Measurements from ENCODE around the gene CPAMD8. TPM values are rescaled to one million over a fixed set of nuclear protein-coding genes. Genes with fewer than 3 reads are reported as not detected.
A peak's percentile ranks its signal among the peaks of the same experiment; 100 is the strongest.

CPAMD8 gene
- total and polyA plus RNA-seq, 10 of the 15 experiments (the other 5 are each of a cell fraction or from before 2014, with no cell fraction given): 0.12 to 0.97 (median 0.25) TPM; not detected in 3

DNA sequence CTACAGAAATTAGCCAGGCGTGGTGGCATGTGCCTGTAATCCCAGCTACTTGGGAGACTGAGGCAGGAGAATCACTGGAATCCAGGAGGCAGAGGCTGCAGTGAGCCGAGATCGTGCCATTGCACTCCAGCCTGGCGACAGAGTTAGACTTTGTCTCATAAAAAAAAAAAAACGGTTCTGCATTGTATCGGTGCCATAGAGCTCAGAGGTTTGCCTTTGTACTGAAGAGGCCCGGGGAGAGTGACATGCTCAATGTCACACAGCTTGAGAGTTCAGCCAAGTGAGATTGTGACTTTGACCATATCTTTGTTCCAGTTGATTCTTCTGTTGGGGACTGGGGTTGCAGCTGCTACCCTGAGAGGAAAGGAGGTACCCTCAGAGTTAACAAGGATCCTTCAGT lies 44.3 kb upstream of the CPAMD8 start:
- Histone ChIP-seq H3K27ac (ENCODE audit: control insufficient read depth, insufficient read depth) (no peak overlapping the region), H4K20me1 (ENCODE audit: control insufficient read depth, insufficient read depth) (no peaks in the 10 kb centered on the region), H3K4me3 (no peak overlapping the region), H2AFZ (ENCODE audit: control insufficient read depth, low read depth, low read length) (no peak overlapping the region), H3K9me3 (replicated peaks; ENCODE audit: control insufficient read depth, insufficient read depth, low read length) (no peaks in the 10 kb centered on the region), H3K27me3 (replicated peaks in 1 of 2; ENCODE audit: control insufficient read depth in 2 of 2, insufficient read depth in 2 of 2, low read length in 1 of 2) (no peaks in the 10 kb centered on the region), H3K4me1 (ENCODE audit: control insufficient read depth, insufficient read depth, low read length) (peaks cover 26% of the 10 kb centered on the region), H3K36me3 (ENCODE audit: control insufficient read depth in 2 of 2, insufficient read depth in 2 of 2, low read length in 1 of 2) (peaks cover 3 to 15% of the 10 kb centered on the region in 2 experiments; a peak in 3 of 4 replicates), H3K9ac (ENCODE audit: control insufficient read depth, insufficient read depth, low read length) (no peak overlapping the region), H3K79me2 (ENCODE audit: control insufficient read depth, insufficient read depth, low read length) (peaks cover 44% of the 10 kb centered on the region), H3K4me2 (ENCODE audit: control insufficient read depth, insufficient read depth) (no peak overlapping the region)
- BruUV-seq (replicated peaks): no TSS peak
- in situ Hi-C loops (cut with MboI): loop anchor here (5.0 kb wide), 1 partner anchor 216 kb away; no protein-coding TSS in a partner anchor
- WGBS (ENCODE audit: insufficient coverage, insufficient replicate concordance, low lambda C conversion rate, missing lambda C conversion rate): 93% methylated on average over 7 of the region's 7 CpGs
- intact Hi-C loops (cut with micrococcal nuclease; ENCODE audit: unreplicated experiment): no loop called here
- FAIRE-seq: no peak
- RAD21 ChIA-PET (ENCODE audit: unreplicated experiment): interaction anchor here (0.7 to 1.6 kb wide), 2 partner anchors 113 to 235 kb away, joined by 3 to 7 read pairs; no protein-coding TSS in a partner anchor
- CTCF ChIA-PET: interaction anchor here (0.6 kb wide), 1 partner anchor 11 kb away, joined by 4 read pairs; no protein-coding TSS in a partner anchor
- no peak for DNase-seq (ENCODE audit: low read depth, low spot score)
- SMC1A ChIA-PET (ENCODE audit: uncharacterized antibody, unreplicated experiment): interaction anchor here (1.4 to 2.1 kb wide), 3 partner anchors 190 to 210 kb away, joined by 3 to 9 read pairs (median 6); partner anchors contain the start of gene ANKLE1
- TF ChIP-seq SPI1 (IDR thresholded peaks at IDR 0.05; ENCODE audit: borderline replicate concordance, insufficient read depth, low read depth, low read length): no peak
- ATAC-seq: no peak
- POLR2A ChIA-PET: interaction anchor here (0.5 to 0.6 kb wide), 2 partner anchors 19 to 99 kb away, joined by 4 to 7 read pairs; no protein-coding TSS in a partner anchor

DNA sequence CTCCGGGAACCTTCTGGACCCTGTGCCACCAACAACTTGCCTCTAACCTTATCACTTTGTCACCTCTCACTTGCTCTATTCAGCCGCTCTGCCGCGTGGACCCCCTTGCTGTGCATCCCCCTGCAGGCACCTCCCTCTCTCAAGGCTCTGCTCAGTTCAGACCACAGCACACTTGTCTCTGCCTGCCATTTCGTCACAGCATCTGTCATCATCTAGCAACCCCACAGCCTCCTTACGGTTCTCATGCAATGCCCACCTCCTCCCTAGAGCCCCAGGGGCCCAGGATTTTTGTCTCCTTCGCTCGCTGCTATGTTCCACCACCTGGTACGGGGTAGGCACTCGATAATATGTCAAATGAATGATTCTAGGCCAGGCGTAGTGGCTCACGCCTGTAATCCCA lies 43.8 kb upstream of the CPAMD8 start:
- Histone ChIP-seq H3K27me3 (replicated peaks in 1 of 2; ENCODE audit: control insufficient read depth in 2 of 2, insufficient read depth in 2 of 2, low read length in 1 of 2) (no peaks in the 10 kb centered on the region), H3K9ac (ENCODE audit: control insufficient read depth, insufficient read depth, low read length) (no peak overlapping the region), H2AFZ (ENCODE audit: control insufficient read depth, low read depth, low read length) (no peak overlapping the region), H3K4me2 (ENCODE audit: control insufficient read depth, insufficient read depth) (no peak overlapping the region; the same call in 1 of the 2 replicates), H3K9me3 (replicated peaks; ENCODE audit: control insufficient read depth, insufficient read depth, low read length) (no peaks in the 10 kb centered on the region), H3K27ac (ENCODE audit: control insufficient read depth, insufficient read depth) (no peak overlapping the region), H3K4me1 (ENCODE audit: control insufficient read depth, insufficient read depth, low read length) (peaks cover 27% of the 10 kb centered on the region), H3K79me2 (ENCODE audit: control insufficient read depth, insufficient read depth, low read length) (peaks cover 41% of the 10 kb centered on the region), H3K4me3 (no peak overlapping the region), H4K20me1 (ENCODE audit: control insufficient read depth, insufficient read depth) (no peaks in the 10 kb centered on the region), H3K36me3 (ENCODE audit: control insufficient read depth in 2 of 2, insufficient read depth in 2 of 2, low read length in 1 of 2) (peaks cover 3 to 15% of the 10 kb centered on the region in 2 experiments; a peak in 3 of 4 replicates)
- TF ChIP-seq RAD51 (IDR thresholded peaks at IDR 0.05) (no peak), POLR2A (IDR thresholded peaks at IDR 0.05; ENCODE audit: low read depth, low read length) (0 out of 2 replicates have a peak, but pooled peaks have one; percentile 21)
- intact Hi-C loops (cut with micrococcal nuclease; ENCODE audit: unreplicated experiment): no loop called here
- RAD21 ChIA-PET (ENCODE audit: unreplicated experiment): interaction anchor here (0.7 to 5.9 kb wide), 2 partner anchors 165 to 234 kb away, joined by 3 to 21 read pairs; no protein-coding TSS in a partner anchor
- in situ Hi-C loops (cut with MboI): loop anchor here (5.0 kb wide), 1 partner anchor 217 kb away; no protein-coding TSS in a partner anchor
- POLR2A ChIA-PET: interaction anchor here (0.5 to 0.6 kb wide), 2 partner anchors 20 to 100 kb away, joined by 4 to 7 read pairs; no protein-coding TSS in a partner anchor
- CTCF ChIA-PET: interaction anchor here (0.6 to 1.4 kb wide), 6 partner anchors 10 to 423 kb away, joined by 3 to 4 read pairs (median 4); no protein-coding TSS in a partner anchor
- no TSS peak for BruUV-seq (replicated peaks)
- no peak for ATAC-seq
- 91% methylated on average over 11 of the region's 12 CpGs for WGBS (ENCODE audit: insufficient coverage, insufficient replicate concordance, low lambda C conversion rate, missing lambda C conversion rate)
- SMC1A ChIA-PET (ENCODE audit: uncharacterized antibody, unreplicated experiment): interaction anchor here (0.6 to 2.1 kb wide), 3 partner anchors 55 to 209 kb away, joined by 3 to 6 read pairs (median 3); no protein-coding TSS in a partner anchor
- no peak for DNase-seq (ENCODE audit: low read depth, low spot score)
- no peak for FAIRE-seq

All from GM12878 (cell line).